GM18951 (cell line): ENCODE data around the gene TIMM21.

Source experiments
- POLR2A ChIP-seq: IDR thresholded peaks from 4 replicates; pipeline ENCODE4 v1.6.1; 2011; ENCODE audit warnings: mild to moderate bottlenecking; ENCODE audit not compliant: insufficient read length, insufficient read depth; ENCODE audit errors: extremely low read depth
- in situ Hi-C: fragments of 300-500 bp; cut with MboI; formaldehyde crosslinking; loops from one replicate; pipeline ENCODE4 v1.12.0; 2022; ENCODE audit warnings: low sequenced_read_pairs, mixed read lengths, inconsistent platforms; ENCODE audit not compliant: unreplicated experiment

Gene TIMM21

GRCh38 chr18:74131124-74131523 lies 17.2 kb upstream of the TIMM21 start:
- TF ChIP-seq POLR2A, result no peak
- in situ Hi-C loops, result no loop called here

- in situ Hi-C loops, result no loop called here
- no peak for TF ChIP-seq POLR2A
Observed at GRCh38 chr18:74132201-74132600, 16.1 kb upstream of the TIMM21 start.

GRCh38 chr18:74137920-74138538 lies 10.3 kb upstream of the TIMM21 start:
- in situ Hi-C loops, result no loop called here
- TF ChIP-seq POLR2A, result no peak

- no peak for TF ChIP-seq POLR2A
- in situ Hi-C loops, result no loop called here
Observed at GRCh38 chr18:74139411-74139810, 8.9 kb upstream of the TIMM21 start.

- in situ Hi-C loops, result no loop called here
Observed at GRCh38 chr18:74139888-74140287, 8.4 kb upstream of the TIMM21 start.

GRCh38 chr18:74140582-74140981 lies 7.7 kb upstream of the TIMM21 start:
- TF ChIP-seq POLR2A, result no peak
- in situ Hi-C loops, result no loop called here

More at GRCh38 chr18:74139888-74140287, 8.4 kb upstream of the TIMM21 start:
- TF ChIP-seq POLR2A, result no peak

- in situ Hi-C loops, result no loop called here
- no peak for TF ChIP-seq POLR2A
Observed at GRCh38 chr18:74141667-74142066, 6.7 kb upstream of the TIMM21 start.

GRCh38 chr18:74142252-74142651 lies 6.1 kb upstream of the TIMM21 start:
- no peak for TF ChIP-seq POLR2A
- in situ Hi-C loops, result no loop called here

- in situ Hi-C loops, result no loop called here
- TF ChIP-seq POLR2A, result no peak
Observed at GRCh38 chr18:74146756-74147155, 1.6 kb upstream of the TIMM21 start.

GRCh38 chr18:74147491-74147778 lies 888 bp upstream of the TIMM21 start:
- in situ Hi-C loops, result no loop called here
- TF ChIP-seq POLR2A, result no peak

GRCh38 chr18:74148543-74149070 lies 284 bp downstream of the TIMM21 start:
- TF ChIP-seq POLR2A, result no peak
- in situ Hi-C loops, result no loop called here

- in situ Hi-C loops, result no loop called here
- TF ChIP-seq POLR2A, result no peak
Observed at GRCh38 chr18:74149878-74150277, 1.6 kb downstream of the TIMM21 start.

GRCh38 chr18:74152270-74152669 lies 3.9 kb downstream of the TIMM21 start:
- no peak for TF ChIP-seq POLR2A
- in situ Hi-C loops, result no loop called here

- no peak for TF ChIP-seq POLR2A
- in situ Hi-C loops, result no loop called here
Observed at GRCh38 chr18:74152857-74153256, 4.5 kb downstream of the TIMM21 start.

GRCh38 chr18:74153377-74153776 lies 5.1 kb downstream of the TIMM21 start:
- in situ Hi-C loops, result no loop called here
- TF ChIP-seq POLR2A, result no peak
